Left renal pelvis (tissue), 4 donors: ENCODE data around the gene EFEMP1. TPM values are rescaled to one million over a fixed set of nuclear protein-coding genes. Genes with fewer than 3 reads are reported as not detected.
"Not testable (repeated sequence)": the region's sequence is repeated elsewhere in the genome, so short reads cannot be mapped to it uniquely, and the experiment has no call there.

Experiments
- DNase-seq, 4 donors: peaks; one replicate each; pipeline ENCODE4 v3.0.0-alpha.2; 2013; ENCODE audit warnings: low read depth in 4 of 4, low spot score in 3 of 4
- polyA plus RNA-seq, 4 donors: library from polyadenylated mRNA; unstranded; fragments of 120-200 nt; gene quantifications; one replicate each; pipeline ENCODE4 v1.2.1, GENCODE V29; 2013; ENCODE audit not compliant: insufficient read length in 4 of 4

Gene EFEMP1
- polyA plus RNA-seq, 4 donors = 86.2 to 115 (median 103) TPM

GRCh38 chr2:55838117-55838516 is 85.5 kb downstream of the EFEMP1 start:
- DNase-seq = not testable (repeated sequence)

GRCh38 chr2:55837073-55837472 is 86.5 kb downstream of the EFEMP1 start:
- DNase-seq = no peak

GRCh38 chr2:55831671-55832410 is 91.7 kb downstream of the EFEMP1 start:
- DNase-seq = not testable (repeated sequence)

GRCh38 chr2:55827855-55828254 is 95.7 kb downstream of the EFEMP1 start:
- no peak for DNase-seq

- DNase-seq = not testable (repeated sequence)
These were observed 96.2 kb downstream of the EFEMP1 start for GRCh38 chr2:55827428-55827827.

GRCh38 chr2:55826246-55826645 is 97.3 kb downstream of the EFEMP1 start:
- DNase-seq = no peak

GRCh38 chr2:55824551-55825096 is 99.0 kb downstream of the EFEMP1 start:
- DNase-seq = no peak

Other genes with a start within 250 kb of the EFEMP1 start
- gene PNPT1, start 229.9 kb downstream of the EFEMP1 start, polyA plus RNA-seq = 10 to 100 TPM; 16.5 to 32.3 (median 24.7) TPM